WTC11 (cell line): ENCODE measurements around the gene DGKZ.

Experiments
- JUN ChIP-seq: sonication (generic); formaldehyde crosslinking; IDR thresholded peaks from 2 replicates; pipeline ENCODE4 v1.8.0; 2023; ENCODE audit warnings: mild to moderate bottlenecking, missing genetic modification reagents
- NFYB ChIP-seq: sonication (generic); formaldehyde crosslinking; conservative IDR thresholded peaks from 2 replicates; pipeline ENCODE4 v1.8.0; 2022; ENCODE audit warnings: low read depth, missing genetic modification reagents
- TCF7 ChIP-seq: sonication (generic); formaldehyde crosslinking; IDR thresholded peaks from 2 replicates; pipeline ENCODE4 v1.8.0; 2022; ENCODE audit warnings: mild to moderate bottlenecking, low read depth, missing genetic modification reagents, moderate library complexity
- TF ChIP-seq, protein P1 (sequence below): fragments of 200-600 bp; IDR thresholded peaks from 2 replicates; pipeline ENCODE4 v1.8.0; 2022; ENCODE audit warnings: antibody characterized with exemption
- TF ChIP-seq, protein P2 (sequence below): fragments of 250-450 bp; sonication (Bioruptor Pico); IDR thresholded peaks from 2 replicates; pipeline ENCODE4 v1.9.0; 2021; ENCODE audit warnings: mild to moderate bottlenecking, borderline replicate concordance
- TF ChIP-seq, protein P3 (sequence below): sonication (generic); formaldehyde crosslinking; IDR thresholded peaks from 2 replicates; pipeline ENCODE4 v1.8.0; 2022; ENCODE audit warnings: mild to moderate bottlenecking, missing genetic modification reagents

DNA sequence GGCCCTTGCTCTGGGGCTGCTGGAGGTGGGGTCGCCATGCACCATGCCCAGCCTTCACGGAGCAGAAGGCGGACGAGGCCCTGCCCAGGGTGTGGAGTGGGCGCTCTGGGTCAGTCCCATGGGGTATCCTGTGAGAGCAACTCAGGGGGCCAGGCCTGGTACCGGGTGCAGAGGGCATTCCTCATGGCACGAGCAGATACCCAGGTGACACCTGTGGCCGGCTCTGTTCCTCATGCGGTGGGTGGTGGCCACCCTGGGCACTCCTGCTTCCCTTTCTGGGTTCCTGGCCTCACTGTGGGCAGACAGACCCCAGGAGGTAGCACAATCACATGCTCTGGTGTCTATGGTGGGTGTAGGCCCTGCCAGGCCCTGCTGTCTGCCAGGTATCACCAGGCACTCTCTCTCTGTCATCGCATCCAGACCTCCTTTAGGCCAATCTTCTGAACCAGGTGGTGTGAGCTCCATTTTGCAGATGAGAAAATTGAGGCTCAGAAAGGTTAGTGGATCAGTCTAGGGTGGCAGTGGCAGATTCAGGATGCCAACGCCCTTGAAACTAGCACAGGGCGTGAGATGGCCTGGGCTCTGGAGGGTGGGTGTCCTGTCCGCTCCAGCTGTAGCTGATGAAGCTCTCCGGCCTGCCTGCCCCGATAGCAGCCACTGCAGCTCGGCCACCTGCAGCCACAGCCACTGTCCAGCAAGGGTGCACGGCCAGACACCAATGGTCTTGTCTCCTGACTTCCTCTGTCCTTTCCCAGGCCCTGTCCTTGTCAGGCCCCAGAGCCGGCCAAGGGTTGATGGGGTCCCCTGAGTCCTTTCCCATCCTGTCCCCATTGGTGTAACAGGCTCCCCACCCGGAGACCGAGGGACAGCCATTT lies 15.1 kb downstream of the DGKZ start:
- TF ChIP-seq, protein P1, sequence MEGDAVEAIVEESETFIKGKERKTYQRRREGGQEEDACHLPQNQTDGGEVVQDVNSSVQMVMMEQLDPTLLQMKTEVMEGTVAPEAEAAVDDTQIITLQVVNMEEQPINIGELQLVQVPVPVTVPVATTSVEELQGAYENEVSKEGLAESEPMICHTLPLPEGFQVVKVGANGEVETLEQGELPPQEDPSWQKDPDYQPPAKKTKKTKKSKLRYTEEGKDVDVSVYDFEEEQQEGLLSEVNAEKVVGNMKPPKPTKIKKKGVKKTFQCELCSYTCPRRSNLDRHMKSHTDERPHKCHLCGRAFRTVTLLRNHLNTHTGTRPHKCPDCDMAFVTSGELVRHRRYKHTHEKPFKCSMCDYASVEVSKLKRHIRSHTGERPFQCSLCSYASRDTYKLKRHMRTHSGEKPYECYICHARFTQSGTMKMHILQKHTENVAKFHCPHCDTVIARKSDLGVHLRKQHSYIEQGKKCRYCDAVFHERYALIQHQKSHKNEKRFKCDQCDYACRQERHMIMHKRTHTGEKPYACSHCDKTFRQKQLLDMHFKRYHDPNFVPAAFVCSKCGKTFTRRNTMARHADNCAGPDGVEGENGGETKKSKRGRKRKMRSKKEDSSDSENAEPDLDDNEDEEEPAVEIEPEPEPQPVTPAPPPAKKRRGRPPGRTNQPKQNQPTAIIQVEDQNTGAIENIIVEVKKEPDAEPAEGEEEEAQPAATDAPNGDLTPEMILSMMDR, result no peak
- TF ChIP-seq, protein P2, sequence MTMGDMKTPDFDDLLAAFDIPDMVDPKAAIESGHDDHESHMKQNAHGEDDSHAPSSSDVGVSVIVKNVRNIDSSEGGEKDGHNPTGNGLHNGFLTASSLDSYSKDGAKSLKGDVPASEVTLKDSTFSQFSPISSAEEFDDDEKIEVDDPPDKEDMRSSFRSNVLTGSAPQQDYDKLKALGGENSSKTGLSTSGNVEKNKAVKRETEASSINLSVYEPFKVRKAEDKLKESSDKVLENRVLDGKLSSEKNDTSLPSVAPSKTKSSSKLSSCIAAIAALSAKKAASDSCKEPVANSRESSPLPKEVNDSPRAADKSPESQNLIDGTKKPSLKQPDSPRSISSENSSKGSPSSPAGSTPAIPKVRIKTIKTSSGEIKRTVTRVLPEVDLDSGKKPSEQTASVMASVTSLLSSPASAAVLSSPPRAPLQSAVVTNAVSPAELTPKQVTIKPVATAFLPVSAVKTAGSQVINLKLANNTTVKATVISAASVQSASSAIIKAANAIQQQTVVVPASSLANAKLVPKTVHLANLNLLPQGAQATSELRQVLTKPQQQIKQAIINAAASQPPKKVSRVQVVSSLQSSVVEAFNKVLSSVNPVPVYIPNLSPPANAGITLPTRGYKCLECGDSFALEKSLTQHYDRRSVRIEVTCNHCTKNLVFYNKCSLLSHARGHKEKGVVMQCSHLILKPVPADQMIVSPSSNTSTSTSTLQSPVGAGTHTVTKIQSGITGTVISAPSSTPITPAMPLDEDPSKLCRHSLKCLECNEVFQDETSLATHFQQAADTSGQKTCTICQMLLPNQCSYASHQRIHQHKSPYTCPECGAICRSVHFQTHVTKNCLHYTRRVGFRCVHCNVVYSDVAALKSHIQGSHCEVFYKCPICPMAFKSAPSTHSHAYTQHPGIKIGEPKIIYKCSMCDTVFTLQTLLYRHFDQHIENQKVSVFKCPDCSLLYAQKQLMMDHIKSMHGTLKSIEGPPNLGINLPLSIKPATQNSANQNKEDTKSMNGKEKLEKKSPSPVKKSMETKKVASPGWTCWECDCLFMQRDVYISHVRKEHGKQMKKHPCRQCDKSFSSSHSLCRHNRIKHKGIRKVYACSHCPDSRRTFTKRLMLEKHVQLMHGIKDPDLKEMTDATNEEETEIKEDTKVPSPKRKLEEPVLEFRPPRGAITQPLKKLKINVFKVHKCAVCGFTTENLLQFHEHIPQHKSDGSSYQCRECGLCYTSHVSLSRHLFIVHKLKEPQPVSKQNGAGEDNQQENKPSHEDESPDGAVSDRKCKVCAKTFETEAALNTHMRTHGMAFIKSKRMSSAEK (CRISPR knock-in tag), result no peak
- TF ChIP-seq NFYB (CRISPR knock-in tag) (no peak), TCF7 (CRISPR knock-in tag) (no peak), JUN (CRISPR knock-in tag) (no peak)
- TF ChIP-seq, protein P3, sequence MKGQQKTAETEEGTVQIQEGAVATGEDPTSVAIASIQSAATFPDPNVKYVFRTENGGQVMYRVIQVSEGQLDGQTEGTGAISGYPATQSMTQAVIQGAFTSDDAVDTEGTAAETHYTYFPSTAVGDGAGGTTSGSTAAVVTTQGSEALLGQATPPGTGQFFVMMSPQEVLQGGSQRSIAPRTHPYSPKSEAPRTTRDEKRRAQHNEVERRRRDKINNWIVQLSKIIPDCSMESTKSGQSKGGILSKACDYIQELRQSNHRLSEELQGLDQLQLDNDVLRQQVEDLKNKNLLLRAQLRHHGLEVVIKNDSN (CRISPR knock-in tag), result no peak
